GM12878 (cell line): Measurements from ENCODE around the gene SPAG9. TPM values are rescaled to one million over a fixed set of nuclear protein-coding genes. Genes with fewer than 3 reads are reported as not detected.

Experiments used
- ATAC-seq: fragments of 200-7000 bp; cut with Tn5 transposase; 3 replicates; pipeline ENCODE4 v1.9.1; 2020; ENCODE audit warnings: mild to moderate bottlenecking, moderate library complexity
- Bru-seq: library from RNA; stranded (reverse); fragments of 400-500 nt; gene quantifications from one replicate; lab custom pipeline; 2021; lab: Mats Ljungman, UMichigan
- BruChase-seq, 2 experiments: library from RNA; stranded (reverse); fragments of 400-500 nt; gene quantifications; one replicate each; lab custom pipeline; 2021; lab: Mats Ljungman, UMichigan
- BruUV-seq: library from RNA; stranded (reverse); fragments of 400-500 nt; replicated peaks from 2 replicates; lab custom pipeline; 2021; lab: Mats Ljungman, UMichigan
- CTCF ChIA-PET: fragments of 300-600 bp; sonication (Branson Sonifier 250); formaldehyde crosslinking; extraction: SDS; loops from one replicate; lab custom pipeline; 2021; ENCODE audit warnings: inconsistent platforms; lab: Yijun Ruan, JAX
- POLR2A ChIA-PET: fragments of 350-600 bp; formaldehyde crosslinking; extraction: SDS; loops from one replicate; lab custom pipeline; 2021; ENCODE audit warnings: inconsistent platforms; lab: Charles Lee
- RAD21 ChIA-PET: fragments of 300-600 bp; sonication (Branson Sonifier 250); formaldehyde crosslinking; loops from one replicate; lab custom pipeline; 2023; ENCODE audit warnings: antibody characterized with exemption; ENCODE audit not compliant: unreplicated experiment; lab: Charles Lee
- SMC1A ChIA-PET: fragments of 300-600 bp; sonication (Branson Sonifier 250); formaldehyde crosslinking; loops from one replicate; lab custom pipeline; 2023; ENCODE audit not compliant: unreplicated experiment, uncharacterized antibody; lab: Charles Lee
- DNase-seq: peaks from one replicate; pipeline ENCODE4 v3.0.0-alpha.2; 2011; ENCODE audit warnings: low read depth, low spot score
- FAIRE-seq: peaks from 3 replicates; lab custom pipeline; 2011; peaks lifted over from hg19 to GRCh38; lab: Jason Lieb, UNC
- H2AFZ ChIP-seq: 2 replicates; pipeline ENCODE4 v1.6.0; 2011; ENCODE audit warnings: low read depth, low read length, control low read depth; ENCODE audit not compliant: control insufficient read depth
- H3K27ac ChIP-seq: 2 replicates; pipeline ENCODE4 v1.5.1; 2011; ENCODE audit warnings: control low read depth; ENCODE audit not compliant: control insufficient read depth, insufficient read depth
- H3K27me3 ChIP-seq, 2 experiments: replicated peaks in 1 of 2; 2 replicates each; pipeline versions ENCODE4 v1.6.0 to v1.6.1; 2011; ENCODE audit warnings: low read length in 1 of 2; ENCODE audit not compliant: control insufficient read depth in 2 of 2, insufficient read depth in 2 of 2
- H3K36me3 ChIP-seq, 2 experiments: 2 replicates each; pipeline ENCODE4 v1.5.1; 2011; ENCODE audit warnings: low read length in 1 of 2; ENCODE audit not compliant: control insufficient read depth in 2 of 2, insufficient read depth in 2 of 2
- H3K4me1 ChIP-seq: 2 replicates; pipeline ENCODE4 v1.6.1; 2011; ENCODE audit warnings: mild to moderate bottlenecking, low read length, moderate library complexity, mixed read lengths; ENCODE audit not compliant: control insufficient read depth, insufficient read depth
- H3K4me2 ChIP-seq: 2 replicates; pipeline ENCODE4 v1.6.0; 2011; ENCODE audit warnings: control low read depth; ENCODE audit not compliant: control insufficient read depth, insufficient read depth
- H3K4me3 ChIP-seq: fragments of 200-600 bp; sonication (generic); 2 replicates; pipeline ENCODE4 v1.5.1; 2016
- H3K79me2 ChIP-seq: 2 replicates; pipeline ENCODE4 v1.6.0; 2011; ENCODE audit warnings: low read length; ENCODE audit not compliant: control insufficient read depth, insufficient read depth
- H3K9ac ChIP-seq: 2 replicates; pipeline ENCODE4 v1.8.0; 2011; ENCODE audit warnings: low read length, control low read depth, mixed read lengths; ENCODE audit not compliant: control insufficient read depth, insufficient read depth
- H3K9me3 ChIP-seq: replicated peaks from 3 replicates; pipeline ENCODE4 v1.5.1; 2011; ENCODE audit warnings: mild to moderate bottlenecking, low read length; ENCODE audit not compliant: control insufficient read depth, insufficient read depth
- H4K20me1 ChIP-seq: 2 replicates; pipeline ENCODE4 v1.6.0; 2011; ENCODE audit not compliant: control insufficient read depth, insufficient read depth
- CREB1 ChIP-seq: IDR thresholded peaks from 2 replicates; pipeline ENCODE4 v1.6.1; 2012; ENCODE audit warnings: low read depth, mild to moderate bottlenecking, inconsistent platforms
- EZH2 ChIP-seq: IDR thresholded peaks from 2 replicates; pipeline ENCODE4 v1.6.1; 2012; ENCODE audit warnings: low read depth, mild to moderate bottlenecking, control low read depth, inconsistent platforms, low read length, borderline replicate concordance; ENCODE audit not compliant: control insufficient read depth
- JUNB ChIP-seq: IDR thresholded peaks from 2 replicates; pipeline ENCODE4 v1.6.1; 2016; ENCODE audit warnings: antibody characterized with exemption, mild to moderate bottlenecking
- KDM1A ChIP-seq: fragments of 200-600 bp; sonication (generic); IDR thresholded peaks from 2 replicates; pipeline ENCODE4 v1.6.1; 2016; ENCODE audit warnings: borderline replicate concordance
- MEF2B ChIP-seq: fragments of 450-650 bp; IDR thresholded peaks from 2 replicates; pipeline ENCODE4 v1.6.1; 2018; ENCODE audit warnings: mild to moderate bottlenecking, moderate library complexity; ENCODE audit not compliant: partially characterized antibody, poor library complexity, severe bottlenecking
- MTA3 ChIP-seq: IDR thresholded peaks from 2 replicates; pipeline ENCODE4 v1.6.1; 2012; ENCODE audit warnings: low read length, inconsistent platforms, borderline replicate concordance
- NFIC ChIP-seq: IDR thresholded peaks from 2 replicates; pipeline ENCODE4 v1.6.1; 2012; ENCODE audit warnings: low read depth, mild to moderate bottlenecking, inconsistent platforms, low read length, moderate library complexity
- RBBP5 ChIP-seq: fragments of 200-600 bp; sonication (generic); conservative IDR thresholded peaks from 2 replicates; pipeline ENCODE4 v1.6.1; 2016
- RFX5 ChIP-seq: IDR thresholded peaks from 2 replicates; pipeline ENCODE4 v1.6.1; 2011; ENCODE audit warnings: low read depth, low read length, improper control_type of control experiment
- SUPT20H ChIP-seq: IDR thresholded peaks from 2 replicates; pipeline ENCODE4 v1.6.1; 2011; ENCODE audit warnings: low read depth, mild to moderate bottlenecking, low read length, moderate library complexity, borderline replicate concordance; ENCODE audit not compliant: control insufficient read depth
- YY1 ChIP-seq: IDR thresholded peaks from 2 replicates; pipeline ENCODE4 v1.6.1; 2011; ENCODE audit warnings: low read depth, mild to moderate bottlenecking, low read length
- WGBS: methylation state at CpG from one replicate; pipeline ENCODE4 v1.1.6; 2016; ENCODE audit warnings: low lambda C conversion rate; ENCODE audit not compliant: insufficient replicate concordance, insufficient coverage; ENCODE audit errors: missing lambda C conversion rate; 5-methylcytosine and 5-hydroxymethylcytosine counted together
- in situ Hi-C: fragments of 300-500 bp; cut with MboI; formaldehyde crosslinking; loops from 9 replicates; pipeline ENCODE4 v1.14.3; 2018; ENCODE audit warnings: mixed read lengths
- intact Hi-C: fragments of 100-400 bp; cut with micrococcal nuclease; formaldehyde crosslinking; loops from one replicate; pipeline ENCODE4 v1.14.2; 2022; ENCODE audit not compliant: unreplicated experiment
- long read RNA-seq, 2 experiments: library from polyadenylated mRNA; unstranded; transcript quantifications; one replicate each; pipeline ENCODE4 v2.0.0, GENCODE V29; 2019 to 2020
- polyA minus RNA-seq, 3 experiments: library from RNA; depleted of rRNA, polyadenylated mRNA; stranded (reverse); fragments of >200 nt; gene quantifications; 2 replicates each; pipeline ENCODE4 v1.2.3, GENCODE V29; 2011
- polyA plus RNA-seq, 11 experiments: library from polyadenylated mRNA; depleted of rRNA in 4 of 11; unstranded in 6 of 11; stranded (reverse) in 5 of 11; fragments of >200 nt; fragmentation: Nextera tagmentation in 4 of 11; fragmentation: Illumina TruSeq in 1 of 11; extraction: Ambion mirVana in 4 of 11; extraction: Trizol in 1 of 11; gene quantifications; 1 replicate in 1 of 11; 2 replicates in 10 of 11; pipeline versions ENCODE4 v1.2.1 to v1.2.3, GENCODE V29; 2011 to 2016; ENCODE audit warnings: inconsistent platforms in 2 of 11, missing spikeins in 2 of 11, low read depth in 1 of 11
- total RNA-seq, 4 experiments: library from RNA; depleted of rRNA in 3 of 4; stranded (reverse); fragments of >200 nt in 3 of 4; fragmentation: Illumina TruSeq in 1 of 4; extraction: Trizol in 1 of 4; gene quantifications; 2 replicates each; pipeline versions ENCODE4 v1.2.1 to v1.2.3, GENCODE V29; 2013 to 2021

The SPAG9 gene, protein sequence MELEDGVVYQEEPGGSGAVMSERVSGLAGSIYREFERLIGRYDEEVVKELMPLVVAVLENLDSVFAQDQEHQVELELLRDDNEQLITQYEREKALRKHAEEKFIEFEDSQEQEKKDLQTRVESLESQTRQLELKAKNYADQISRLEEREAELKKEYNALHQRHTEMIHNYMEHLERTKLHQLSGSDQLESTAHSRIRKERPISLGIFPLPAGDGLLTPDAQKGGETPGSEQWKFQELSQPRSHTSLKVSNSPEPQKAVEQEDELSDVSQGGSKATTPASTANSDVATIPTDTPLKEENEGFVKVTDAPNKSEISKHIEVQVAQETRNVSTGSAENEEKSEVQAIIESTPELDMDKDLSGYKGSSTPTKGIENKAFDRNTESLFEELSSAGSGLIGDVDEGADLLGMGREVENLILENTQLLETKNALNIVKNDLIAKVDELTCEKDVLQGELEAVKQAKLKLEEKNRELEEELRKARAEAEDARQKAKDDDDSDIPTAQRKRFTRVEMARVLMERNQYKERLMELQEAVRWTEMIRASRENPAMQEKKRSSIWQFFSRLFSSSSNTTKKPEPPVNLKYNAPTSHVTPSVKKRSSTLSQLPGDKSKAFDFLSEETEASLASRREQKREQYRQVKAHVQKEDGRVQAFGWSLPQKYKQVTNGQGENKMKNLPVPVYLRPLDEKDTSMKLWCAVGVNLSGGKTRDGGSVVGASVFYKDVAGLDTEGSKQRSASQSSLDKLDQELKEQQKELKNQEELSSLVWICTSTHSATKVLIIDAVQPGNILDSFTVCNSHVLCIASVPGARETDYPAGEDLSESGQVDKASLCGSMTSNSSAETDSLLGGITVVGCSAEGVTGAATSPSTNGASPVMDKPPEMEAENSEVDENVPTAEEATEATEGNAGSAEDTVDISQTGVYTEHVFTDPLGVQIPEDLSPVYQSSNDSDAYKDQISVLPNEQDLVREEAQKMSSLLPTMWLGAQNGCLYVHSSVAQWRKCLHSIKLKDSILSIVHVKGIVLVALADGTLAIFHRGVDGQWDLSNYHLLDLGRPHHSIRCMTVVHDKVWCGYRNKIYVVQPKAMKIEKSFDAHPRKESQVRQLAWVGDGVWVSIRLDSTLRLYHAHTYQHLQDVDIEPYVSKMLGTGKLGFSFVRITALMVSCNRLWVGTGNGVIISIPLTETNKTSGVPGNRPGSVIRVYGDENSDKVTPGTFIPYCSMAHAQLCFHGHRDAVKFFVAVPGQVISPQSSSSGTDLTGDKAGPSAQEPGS (N-terminal part only)
- 315 and 330 TPM in 2 replicates for total RNA-seq (2013; cell fraction: nucleolus; rRNA removed)
- 27.6 and 31.7 TPM in 2 replicates for total RNA-seq (2014; rRNA removed)
- 42.0 and 44.9 TPM in 2 replicates for total RNA-seq (2014; rRNA removed; fragmentation: Illumina TruSeq; extraction: Trizol)
- 33.2 and 35.0 TPM in 2 replicates for total RNA-seq (2021)
- polyA plus RNA-seq (2011; ENCODE audit: low read depth): 17.5 TPM
- polyA plus RNA-seq (2011; rRNA removed): 40.9 and 57.0 TPM in 2 replicates
- 18.8 and 22.0 TPM in 2 replicates for polyA plus RNA-seq (2011; cell fraction: cytosol; rRNA removed)
- 48.8 and 74.9 TPM in 2 replicates for polyA plus RNA-seq (2011; cell fraction: nucleus; rRNA removed)
- 26.3 and 31.1 TPM in 2 replicates for polyA plus RNA-seq (2012)
- 34.6 and 41.4 TPM in 2 replicates for polyA plus RNA-seq (2014; fragmentation: Illumina TruSeq; extraction: Trizol)
- 1 to 10 TPM; 6.6 to 6.8 TPM for polyA plus RNA-seq (2014; fragmentation: Nextera tagmentation; extraction: Ambion mirVana)
- polyA plus RNA-seq (2014; rRNA removed): 20.3 and 22.2 TPM in 2 replicates
- polyA plus RNA-seq (2016; fragmentation: Nextera tagmentation; extraction: Ambion mirVana): 10 to 100 TPM; 12.4 to 13.3 TPM
- 94.6 and 136 TPM in 2 replicates for polyA minus RNA-seq (2011; rRNA and poly(A)+ RNA removed)
- 28.5 and 34.7 TPM in 2 replicates for polyA minus RNA-seq (2011; cell fraction: cytosol; rRNA and poly(A)+ RNA removed)
- polyA minus RNA-seq (2011; cell fraction: nucleus; rRNA and poly(A)+ RNA removed): 57.9 and 70.4 TPM in 2 replicates
- Bru-seq, nascent RNA: percentile 81 among the genes with signal in this experiment
- percentile 83 among the genes with signal in this experiment for BruChase-seq, experiment 1, labeled RNA remaining after a 6-hour chase
- BruChase-seq, experiment 2, labeled RNA remaining after a 2-hour chase: percentile 82 among the genes with signal in this experiment
- long read RNA-seq, experiment 1, partial matches to known transcripts: 1 of 2 reads
- long read RNA-seq, experiment 1, other reads (novel, unspliced or antisense): 1 of 2 reads
- long read RNA-seq, experiment 2, partial matches to known transcripts: 30 of 38 reads
- long read RNA-seq, experiment 2, other reads (novel, unspliced or antisense): 7 of 38 reads

DNA sequence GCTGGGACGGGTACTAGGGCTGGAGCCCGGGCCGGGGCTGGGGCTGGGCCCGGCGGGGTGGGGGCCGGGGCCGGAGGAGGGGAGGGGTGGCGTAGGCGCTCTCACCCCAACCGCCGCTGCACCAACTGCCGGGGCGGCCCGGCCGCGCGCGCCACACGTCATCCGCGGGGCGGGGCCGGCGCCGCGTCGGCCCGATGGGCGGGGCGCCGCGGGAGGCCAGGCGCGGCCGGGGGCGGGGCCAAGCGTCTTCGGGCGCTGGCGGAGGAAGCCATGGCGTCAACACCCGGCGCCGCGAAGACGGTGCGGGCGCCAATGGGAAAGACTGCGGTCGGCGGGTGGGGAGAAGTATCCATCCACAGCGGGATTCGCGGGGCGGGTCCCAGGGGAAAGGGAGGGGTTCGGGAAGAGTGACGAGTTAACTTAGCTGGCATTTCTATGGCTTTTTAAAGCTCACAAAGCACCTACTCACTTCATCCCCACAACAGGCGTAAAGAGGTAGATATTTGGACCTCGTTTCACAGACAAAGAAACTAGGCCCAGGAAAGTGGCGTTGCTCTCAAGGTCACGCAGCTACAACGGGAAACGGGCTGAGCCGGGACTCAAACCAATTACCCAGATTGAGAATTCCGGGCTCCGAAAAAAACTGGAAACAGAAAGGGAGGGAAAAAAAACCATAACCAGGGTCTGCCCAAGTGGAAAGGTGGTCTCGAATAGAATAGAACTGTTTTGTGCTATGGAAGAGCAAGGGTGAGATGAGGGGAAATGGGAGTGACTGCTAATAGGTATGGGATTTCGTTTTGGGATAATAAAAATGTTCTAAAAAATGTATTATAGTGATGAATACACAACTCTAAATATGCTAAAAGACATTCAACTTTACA lies at the start of gene SPAG9:
SPAG9 (minus strand) TSS at position 130 of the 881 bp plus-strand sequence. CDS start 212 bp downstream, outside the sequence.
- Histone ChIP-seq H3K27ac (peak within 1 kb of the TSS; percentile 81), H3K9me3 (no peaks in the 10 kb centered on the region), H3K4me3 (peak within 1 kb of the TSS; percentile 85), H3K36me3 (no peaks in the 10 kb centered on the region), H3K79me2 (peaks cover 44% of the 10 kb centered on the region), H2AFZ (peak within 1 kb of the TSS; percentile 92), H3K4me2 (peak within 1 kb of the TSS; percentile 94), H3K27me3 (no peaks in the 10 kb centered on the region), H3K4me1 (peaks cover 15% of the 10 kb centered on the region; the same call in 1 of the 2 replicates), H3K9ac (peak within 1 kb of the TSS; percentile 83), H4K20me1 (no peaks in the 10 kb centered on the region)
- POLR2A ChIA-PET: interaction anchor here (0.8 to 3.5 kb wide), 13 partner anchors 8 to 254 kb away, joined by 3 to 18 read pairs (median 5); partner anchors contain the start of genes NME1, NME2 and TOB1
- peak; percentile 65 for FAIRE-seq
- RAD21 ChIA-PET: interaction anchor here (0.7 to 2.0 kb wide), 11 partner anchors 9 to 254 kb away, joined by 3 to 15 read pairs (median 4); partner anchors contain the start of genes NME1 and TOB1
- WGBS: 2% methylated on average over 13 of the region's 68 CpGs
- CTCF ChIA-PET: interaction anchor here (0.8 to 3.3 kb wide), 5 partner anchors 28 to 121 kb away, joined by 4 to 17 read pairs (median 5); partner anchors contain the start of gene NME1
- BruUV-seq: TSS peak; percentile 97
- intact Hi-C loops (loop anchor here (1.0 kb wide), 1 partner anchor 32 kb away; the partner anchor contains the start of gene NME1), in situ Hi-C loops (no loop called here)
- peak; percentile 78 for ATAC-seq
- peak; percentile 60 for DNase-seq
- SMC1A ChIA-PET: interaction anchor here (0.8 to 2.6 kb wide), 6 partner anchors 32 to 356 kb away, joined by 3 to 16 read pairs (median 4); partner anchors contain the start of gene NME1
- TF ChIP-seq SUPT20H: no peak
- TF ChIP-seq JUNB: no peak
- TF ChIP-seq MTA3: no peak; the same call in 1 of the 2 replicates
- no peak for TF ChIP-seq RFX5
- TF ChIP-seq RBBP5: no peak
- TF ChIP-seq NFIC: no peak
- TF ChIP-seq CREB1: peak; percentile 97
- no peak for TF ChIP-seq EZH2
- TF ChIP-seq KDM1A: no peak
- TF ChIP-seq YY1: peak; percentile 84
- peak; percentile 92 for TF ChIP-seq MEF2B
